AG04449 (cell line): Measurements from ENCODE around the gene PCCA.

Experiments
- CTCF ChIA-PET: fragments of 350-600 bp; formaldehyde crosslinking; extraction: SDS; loops from one replicate; lab custom pipeline; 2021; ENCODE audit warnings: antibody characterized with exemption; lab: Yijun Ruan, JAX
- POLR2A ChIA-PET: fragments of 400-600, 350-600 bp; formaldehyde crosslinking; extraction: SDS; loops from one replicate; lab custom pipeline; 2020; ENCODE audit warnings: antibody characterized with exemption, inconsistent platforms; lab: Yijun Ruan, JAX
- DNase-seq: peaks from one replicate; pipeline ENCODE4 v3.0.0-alpha.2; 2010; ENCODE audit warnings: low read depth, low spot score
- H3K4me3 ChIP-seq: 2 replicates; pipeline ENCODE4 v1.5.1; 2011; ENCODE audit warnings: low read depth, mild to moderate bottlenecking, control low read depth, low read length
- TF ChIP-seq, protein P1 (sequence below): IDR thresholded peaks from one replicate; pipeline ENCODE4 v1.5.1; 2011; ENCODE audit warnings: mild to moderate bottlenecking, moderate library complexity, low read length, control low read depth, inconsistent platforms; ENCODE audit not compliant: insufficient read depth; ENCODE audit errors: missing control alignments

PCCA gene

DNA sequence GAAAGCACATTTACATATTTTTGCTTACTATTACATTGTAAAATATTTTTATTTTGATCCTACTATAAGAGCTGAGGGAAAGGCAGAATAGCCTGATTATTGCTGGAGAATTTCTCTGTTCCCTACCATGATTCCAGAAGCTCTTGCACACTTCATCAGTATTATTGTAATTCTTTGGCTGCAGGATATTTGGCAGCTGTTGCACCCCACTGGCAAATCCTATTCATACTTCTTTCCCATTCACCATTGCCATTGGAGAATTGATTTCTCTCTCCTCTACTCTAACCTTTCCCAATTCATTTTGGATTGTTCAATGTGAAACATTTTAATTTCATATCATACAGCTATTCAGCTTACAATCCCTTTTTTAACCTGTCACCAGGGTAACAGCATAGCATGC lies 261.7 kb downstream of the PCCA start:
- ChIA-PET CTCF (no interaction called here), POLR2A (no interaction called here)
- TF ChIP-seq, protein P1, sequence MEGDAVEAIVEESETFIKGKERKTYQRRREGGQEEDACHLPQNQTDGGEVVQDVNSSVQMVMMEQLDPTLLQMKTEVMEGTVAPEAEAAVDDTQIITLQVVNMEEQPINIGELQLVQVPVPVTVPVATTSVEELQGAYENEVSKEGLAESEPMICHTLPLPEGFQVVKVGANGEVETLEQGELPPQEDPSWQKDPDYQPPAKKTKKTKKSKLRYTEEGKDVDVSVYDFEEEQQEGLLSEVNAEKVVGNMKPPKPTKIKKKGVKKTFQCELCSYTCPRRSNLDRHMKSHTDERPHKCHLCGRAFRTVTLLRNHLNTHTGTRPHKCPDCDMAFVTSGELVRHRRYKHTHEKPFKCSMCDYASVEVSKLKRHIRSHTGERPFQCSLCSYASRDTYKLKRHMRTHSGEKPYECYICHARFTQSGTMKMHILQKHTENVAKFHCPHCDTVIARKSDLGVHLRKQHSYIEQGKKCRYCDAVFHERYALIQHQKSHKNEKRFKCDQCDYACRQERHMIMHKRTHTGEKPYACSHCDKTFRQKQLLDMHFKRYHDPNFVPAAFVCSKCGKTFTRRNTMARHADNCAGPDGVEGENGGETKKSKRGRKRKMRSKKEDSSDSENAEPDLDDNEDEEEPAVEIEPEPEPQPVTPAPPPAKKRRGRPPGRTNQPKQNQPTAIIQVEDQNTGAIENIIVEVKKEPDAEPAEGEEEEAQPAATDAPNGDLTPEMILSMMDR: no peak

DNA sequence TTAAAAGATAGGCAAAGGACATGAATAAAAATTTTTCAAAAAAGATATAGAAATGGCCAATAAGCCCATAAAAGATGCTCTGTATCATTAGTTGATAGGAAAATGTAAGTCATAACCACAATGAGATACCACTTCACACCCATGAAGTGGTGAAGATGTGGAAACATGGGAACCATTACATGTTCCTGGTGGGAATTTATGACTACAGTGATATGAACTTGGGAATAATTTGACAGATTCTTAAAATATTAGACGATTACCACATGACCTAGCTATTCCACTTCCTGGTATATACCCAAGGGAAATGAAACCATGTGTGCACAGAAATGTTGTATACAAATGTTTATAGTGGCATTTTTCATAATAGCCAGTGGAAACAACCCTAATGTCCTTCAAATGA lies 267.5 kb downstream of the PCCA start:
- ChIA-PET CTCF (no interaction called here), POLR2A (no interaction called here)
- TF ChIP-seq, protein P1: no peak
- no peak overlapping the region for H3K4me3 ChIP-seq
- no peak for DNase-seq

More for the DNA sequence above, 261.7 kb downstream of the PCCA start:
- no peak overlapping the region for H3K4me3 ChIP-seq
- no peak for DNase-seq

DNA sequence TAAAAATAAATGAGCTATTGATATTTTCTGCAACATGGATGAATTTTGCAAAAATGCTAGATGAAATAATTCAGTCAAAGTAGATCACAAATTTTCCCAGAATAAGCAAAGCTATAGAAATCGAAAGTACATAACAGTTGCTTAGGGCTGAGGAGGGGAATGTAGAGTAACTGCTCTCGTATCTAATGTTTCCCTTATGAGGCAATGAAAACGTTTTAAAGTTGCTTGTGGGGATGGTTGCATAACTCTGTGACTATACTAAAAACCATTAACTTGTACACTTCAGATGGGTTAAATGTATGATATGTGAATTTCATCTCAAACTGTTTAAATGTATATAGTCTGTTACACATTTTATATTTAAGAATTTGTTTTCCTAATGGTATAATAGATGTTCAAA lies 268.0 kb downstream of the PCCA start:
- DNase-seq: no peak
- POLR2A ChIA-PET: no interaction called here
- TF ChIP-seq, protein P1: no peak
- CTCF ChIA-PET: no interaction called here
- H3K4me3 ChIP-seq: no peak overlapping the region

DNA sequence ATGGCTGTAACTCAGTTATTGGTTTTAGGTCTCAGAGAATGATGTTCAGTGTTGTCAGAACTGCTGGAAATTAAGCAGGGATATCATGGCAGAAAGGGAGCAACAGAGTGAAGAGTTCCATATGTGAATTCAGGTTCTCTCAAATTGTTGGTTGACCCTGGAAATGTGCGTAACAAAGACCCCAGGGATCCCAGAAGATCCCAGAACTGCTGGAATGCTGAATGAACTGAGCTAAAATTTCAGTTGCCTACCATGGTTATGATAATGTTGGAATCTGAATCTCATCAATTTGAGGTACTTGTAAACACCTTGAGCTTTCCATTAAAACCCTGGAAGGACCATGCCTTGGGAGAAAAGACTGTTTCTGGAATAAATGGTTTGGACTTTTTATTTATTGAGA lies 268.9 kb downstream of the PCCA start:
- DNase-seq: no peak
- TF ChIP-seq, protein P1: no peak
- no peak overlapping the region for H3K4me3 ChIP-seq
- POLR2A ChIA-PET: no interaction called here
- CTCF ChIA-PET: interaction anchor here (1.2 kb wide), 1 partner anchor 20 kb away, joined by 5 read pairs; no protein-coding TSS in a partner anchor

DNA sequence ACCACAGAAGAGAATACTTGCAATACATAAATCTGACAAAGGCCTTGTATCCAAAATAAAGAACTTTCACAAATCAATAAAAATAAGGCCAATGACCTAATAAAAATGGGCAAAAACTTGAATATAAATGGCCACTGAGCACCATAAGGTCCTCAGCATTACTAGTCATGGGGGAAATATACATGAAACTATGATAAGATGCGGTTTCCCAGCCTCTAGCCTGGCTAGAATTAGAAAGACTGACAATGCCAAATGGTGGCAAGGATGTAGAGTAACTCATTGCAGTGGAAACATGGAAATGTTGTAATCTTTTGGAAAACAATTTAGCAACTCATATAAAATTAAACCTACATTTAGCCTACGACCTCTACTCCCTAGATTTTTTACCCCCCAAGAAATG lies 272.6 kb downstream of the PCCA start:
- no peak for DNase-seq
- ChIA-PET POLR2A (no interaction called here), CTCF (no interaction called here)
- no peak overlapping the region for H3K4me3 ChIP-seq
- TF ChIP-seq, protein P1: no peak

DNA sequence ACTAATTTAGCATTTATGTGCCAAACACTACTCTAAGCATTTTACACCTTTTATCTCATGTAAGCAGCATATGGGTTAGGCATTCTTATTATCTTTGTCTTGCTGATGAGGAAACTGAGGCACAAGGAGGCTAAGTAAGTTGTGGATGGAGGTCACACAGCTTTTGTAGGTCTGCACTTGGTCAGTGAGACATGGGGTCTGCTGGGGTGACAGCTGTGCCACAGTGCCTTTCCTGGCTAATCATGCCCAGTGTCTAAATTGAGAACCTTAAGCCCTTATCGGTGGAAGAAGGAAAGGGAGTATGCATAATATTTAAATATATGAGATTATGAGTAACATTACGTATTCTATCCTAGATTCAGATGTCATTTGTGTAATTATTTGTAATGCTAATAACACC lies 273.5 kb downstream of the PCCA start:
- POLR2A ChIA-PET: no interaction called here

More for the DNA sequence above, 273.5 kb downstream of the PCCA start:
- no peak for DNase-seq
- TF ChIP-seq, protein P1: no peak
- H3K4me3 ChIP-seq: no peak overlapping the region
- CTCF ChIA-PET: no interaction called here
